GM13977 (cell line): ENCODE measurements around the gene SLC16A3.

Experiments used
- DNase-seq: peaks from one replicate; pipeline ENCODE4 v3.0.0; 2012; ENCODE audit warnings: low spot score
- in situ Hi-C: fragments of 300-500 bp; cut with MboI; formaldehyde crosslinking; loops from one replicate; pipeline ENCODE4 v1.12.0; 2022; ENCODE audit warnings: low sequenced_read_pairs, low pct_unique_long_range_greater_than_20kb, mixed read lengths, inconsistent platforms; ENCODE audit not compliant: unreplicated experiment
- TF ChIP-seq, protein P1 (sequence below): IDR thresholded peaks from 2 replicates; pipeline ENCODE4 v1.5.1; 2012; ENCODE audit warnings: mild to moderate bottlenecking, control low read depth; ENCODE audit not compliant: insufficient read depth; ENCODE audit errors: extremely low read depth, missing control alignments

Gene SLC16A3

DNA sequence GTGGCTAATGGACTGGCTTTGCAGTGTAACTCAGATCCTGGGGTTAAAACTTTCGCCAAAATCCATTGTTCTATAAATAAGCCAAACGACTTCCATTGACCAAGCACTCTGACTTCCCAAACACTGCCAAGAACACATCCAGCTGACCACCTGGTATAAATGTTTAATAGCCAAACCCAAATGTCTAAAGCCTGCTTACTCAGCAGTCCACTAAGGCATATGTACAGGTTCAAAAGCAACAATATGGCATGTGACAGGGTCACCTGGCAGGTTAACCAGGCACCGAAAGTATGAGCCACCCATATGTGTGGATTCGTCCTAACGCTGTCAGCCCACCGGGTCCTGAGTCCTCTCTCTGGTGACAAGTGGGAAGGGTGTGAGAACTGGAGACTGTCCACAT, 42.6 kb downstream of the SLC16A3 start:
- TF ChIP-seq, protein P1, sequence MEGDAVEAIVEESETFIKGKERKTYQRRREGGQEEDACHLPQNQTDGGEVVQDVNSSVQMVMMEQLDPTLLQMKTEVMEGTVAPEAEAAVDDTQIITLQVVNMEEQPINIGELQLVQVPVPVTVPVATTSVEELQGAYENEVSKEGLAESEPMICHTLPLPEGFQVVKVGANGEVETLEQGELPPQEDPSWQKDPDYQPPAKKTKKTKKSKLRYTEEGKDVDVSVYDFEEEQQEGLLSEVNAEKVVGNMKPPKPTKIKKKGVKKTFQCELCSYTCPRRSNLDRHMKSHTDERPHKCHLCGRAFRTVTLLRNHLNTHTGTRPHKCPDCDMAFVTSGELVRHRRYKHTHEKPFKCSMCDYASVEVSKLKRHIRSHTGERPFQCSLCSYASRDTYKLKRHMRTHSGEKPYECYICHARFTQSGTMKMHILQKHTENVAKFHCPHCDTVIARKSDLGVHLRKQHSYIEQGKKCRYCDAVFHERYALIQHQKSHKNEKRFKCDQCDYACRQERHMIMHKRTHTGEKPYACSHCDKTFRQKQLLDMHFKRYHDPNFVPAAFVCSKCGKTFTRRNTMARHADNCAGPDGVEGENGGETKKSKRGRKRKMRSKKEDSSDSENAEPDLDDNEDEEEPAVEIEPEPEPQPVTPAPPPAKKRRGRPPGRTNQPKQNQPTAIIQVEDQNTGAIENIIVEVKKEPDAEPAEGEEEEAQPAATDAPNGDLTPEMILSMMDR = no peak
- in situ Hi-C loops = no loop called here
- DNase-seq = no peak

DNA sequence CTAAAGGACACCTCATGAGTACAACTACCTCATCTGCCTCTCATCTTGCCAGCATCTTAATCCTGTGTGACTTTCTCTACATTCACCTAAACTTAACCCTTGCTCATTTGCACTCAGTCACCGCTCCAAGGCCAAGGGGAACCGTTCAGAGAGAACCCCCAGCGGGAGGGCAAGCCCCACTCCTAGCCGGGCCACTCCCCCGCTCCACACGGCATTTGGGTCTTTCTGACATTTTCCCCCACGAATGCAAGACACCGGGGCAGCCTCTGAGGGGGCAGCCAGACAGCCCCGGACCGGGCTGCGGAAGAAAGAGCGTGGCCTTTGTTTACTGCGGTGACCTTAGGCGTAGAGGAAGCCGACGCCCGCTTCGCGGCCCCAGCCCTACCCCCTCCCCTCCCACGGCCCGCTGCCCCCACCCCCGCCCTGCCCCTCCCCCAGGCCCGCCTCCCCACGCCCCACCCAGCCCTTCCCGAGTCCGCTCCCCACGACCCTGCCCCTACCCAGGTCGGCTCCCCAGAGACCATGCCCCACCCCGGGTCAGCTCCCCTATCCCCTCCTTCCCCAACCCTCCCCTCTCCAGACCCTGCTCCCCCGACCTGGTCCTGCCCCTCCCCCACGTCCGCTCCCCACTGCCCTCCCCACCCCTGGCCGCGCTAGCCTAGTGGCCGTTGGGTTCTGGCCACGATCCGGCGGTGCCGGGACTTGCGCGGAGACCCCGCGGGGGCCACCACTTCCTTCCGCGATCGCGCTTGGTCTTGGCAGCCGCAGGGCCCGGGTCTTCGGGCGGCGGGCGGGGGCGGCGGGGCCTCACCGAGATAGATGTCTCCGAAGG, 43.9 kb downstream of the SLC16A3 start:
- DNase-seq = peak; percentile 67
- in situ Hi-C loops = no loop called here

DNA sequence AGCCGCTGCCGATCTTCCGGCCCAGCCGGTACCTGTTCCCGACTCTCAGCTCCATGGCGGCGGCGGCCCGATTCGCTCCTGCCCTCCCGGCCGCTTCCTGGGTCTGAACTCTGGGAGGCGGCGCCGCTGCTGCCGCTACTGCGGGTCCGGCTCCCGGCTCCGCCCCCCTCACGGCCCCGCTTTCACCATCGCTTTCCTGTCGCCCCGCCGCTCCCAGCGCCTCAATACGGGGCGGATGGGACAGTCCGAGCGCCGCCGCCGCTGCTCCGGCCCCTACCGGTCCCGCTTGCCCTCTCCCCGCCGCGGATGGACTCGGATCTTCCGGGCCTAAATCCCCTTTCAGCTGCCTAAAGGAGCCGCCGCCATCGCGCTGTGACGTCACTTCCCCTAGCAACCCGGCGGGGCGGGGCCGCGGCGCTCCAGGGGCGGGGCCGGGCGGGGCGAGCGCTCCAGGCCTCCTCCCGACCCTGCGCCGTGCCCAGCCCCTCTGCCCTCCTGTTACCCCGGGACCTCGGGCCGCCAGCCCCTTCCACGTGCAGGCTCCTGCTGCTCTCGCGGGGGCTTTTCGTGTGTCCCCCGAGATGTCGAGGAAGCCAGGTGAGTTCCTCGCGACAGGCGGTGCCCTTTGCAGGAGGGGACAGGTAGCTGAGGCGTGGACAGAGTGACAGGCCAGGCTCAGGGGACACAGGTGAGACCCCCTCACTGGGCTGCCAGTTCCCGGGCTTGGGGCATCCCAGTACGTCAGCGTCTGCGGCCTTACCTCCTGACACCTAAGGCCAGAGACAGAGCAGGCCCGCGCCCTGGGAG, 44.7 kb downstream of the SLC16A3 start, which contains the start of gene CSNK1D:
Gene CSNK1D, minus strand, starts transcription at position 374 of the 807 bp plus-strand sequence. Its CDS starts 319 bp downstream, at position 55.
- in situ Hi-C loops = no loop called here
- peak; percentile 99 for DNase-seq
- TF ChIP-seq, protein P1 = no peak

More for the DNA sequence above, 43.9 kb downstream of the SLC16A3 start:
- TF ChIP-seq, protein P1 = no peak

DNA sequence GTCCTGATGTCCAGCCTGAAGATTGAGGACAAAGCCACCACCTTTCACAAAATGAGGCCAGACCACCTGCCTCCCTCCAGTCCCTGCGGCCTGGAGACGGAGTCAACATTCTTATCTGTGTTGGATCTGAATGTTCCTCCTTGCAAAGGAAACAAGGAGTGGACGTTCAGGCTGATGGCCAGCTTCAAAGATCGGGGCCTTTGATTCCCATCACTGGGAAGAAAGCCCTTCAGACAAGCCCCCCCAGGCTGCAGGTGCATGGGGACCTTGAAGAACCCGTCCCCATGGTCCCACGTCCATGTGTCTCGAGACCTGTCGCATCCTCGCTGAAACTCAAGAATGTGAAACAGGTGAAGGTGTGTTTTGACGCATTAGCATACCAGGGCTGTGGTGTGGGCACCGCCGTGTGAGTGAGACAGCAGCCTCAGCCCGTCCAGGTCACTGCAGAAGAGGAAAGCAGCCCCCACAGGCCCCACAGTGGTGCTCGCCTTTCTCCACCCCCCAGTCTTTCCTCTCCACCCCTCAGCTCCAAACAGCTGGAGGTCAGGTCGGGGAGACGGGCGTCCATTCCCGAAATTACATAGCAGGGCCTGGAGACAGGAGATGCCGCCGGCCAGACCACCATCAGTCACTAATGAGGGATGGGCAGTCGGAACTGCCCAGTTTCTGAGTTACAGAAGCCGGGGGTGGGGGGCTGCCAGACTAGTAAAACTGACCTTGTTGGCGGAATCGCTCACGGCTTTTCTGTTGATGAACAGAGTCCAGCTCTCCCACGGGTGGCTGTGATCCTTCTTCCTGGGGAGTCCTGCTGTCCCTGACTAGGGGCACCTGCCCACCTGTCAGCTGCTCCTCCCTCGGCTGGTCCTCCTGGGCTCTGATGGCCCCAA, 45.5 kb downstream of the SLC16A3 start:
- in situ Hi-C loops = no loop called here
- DNase-seq = no peak
- TF ChIP-seq, protein P1 = no peak

DNA sequence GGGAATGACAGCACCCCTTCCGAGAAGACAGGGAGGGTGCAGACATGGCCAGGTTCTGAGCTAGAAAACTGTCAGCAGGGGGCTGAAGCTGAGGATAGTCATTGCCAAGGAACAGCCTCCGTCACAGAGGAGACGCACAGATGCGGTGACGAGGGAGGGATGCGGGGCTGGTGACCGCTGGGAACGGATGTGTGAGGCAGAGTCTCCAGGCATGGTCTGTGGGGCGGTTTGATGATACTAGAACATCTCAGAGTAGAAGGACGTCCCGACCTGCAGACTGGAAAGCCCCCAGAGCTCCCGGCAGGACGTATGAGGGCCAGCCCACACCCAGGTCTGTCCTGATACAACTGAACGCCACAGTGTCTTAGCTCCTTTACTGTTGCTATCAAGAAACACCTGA, 46.5 kb downstream of the SLC16A3 start:
- TF ChIP-seq, protein P1 = no peak
- in situ Hi-C loops = no loop called here

DNA sequence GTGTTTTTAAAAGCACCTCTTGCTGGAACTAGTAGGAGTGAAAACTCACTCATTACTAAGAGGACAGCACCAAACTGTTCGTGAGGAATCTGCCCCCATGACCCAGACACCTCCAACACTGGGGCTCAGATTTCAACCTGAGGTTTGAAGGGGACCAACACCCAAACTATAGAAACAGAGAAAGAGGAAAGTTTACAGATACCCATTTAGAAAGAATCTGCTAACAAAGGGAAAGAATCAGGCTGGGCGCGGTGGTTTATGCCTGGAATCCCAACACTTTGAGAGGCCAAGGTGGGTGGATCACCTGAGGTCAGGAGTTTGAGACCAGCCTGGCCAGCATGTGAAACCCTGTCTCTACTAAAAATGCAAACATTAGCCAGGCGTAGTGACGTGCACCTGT, 48.1 kb downstream of the SLC16A3 start:
- in situ Hi-C loops = no loop called here
- DNase-seq = no peak

More for the DNA sequence above, 46.5 kb downstream of the SLC16A3 start:
- DNase-seq = no peak

More for the DNA sequence above, 48.1 kb downstream of the SLC16A3 start:
- TF ChIP-seq, protein P1 = no peak
